22Rv1 (cell line): ENCODE results near the gene CD274.

ENCODE experiments used
- H3K27ac ChIP-seq: fragments of 450-650 bp; 2 replicates; pipeline ENCODE4 v1.5.1; 2017
- CTCF ChIP-seq: fragments of 450-650 bp; IDR thresholded peaks from 2 replicates; pipeline ENCODE4 v1.5.1; 2017; ENCODE audit warnings: mild to moderate bottlenecking
- ZFX ChIP-seq: fragments of 450-650 bp; IDR thresholded peaks from 2 replicates; pipeline ENCODE4 v1.6.1; 2017; ENCODE audit warnings: antibody characterized with exemption, borderline replicate concordance

CD274 gene

GRCh38 chr9:5450359-5451091 lies at the start of gene CD274:
CD274 (plus strand) TSS chr9:5450542; CDS start chr9:5456114, 5,572 bp downstream.
- 0 out of 2 replicates have a peak within 1 kb of the TSS, but pooled peaks have one; percentile 3 for H3K27ac ChIP-seq
- no peak for TF ChIP-seq ZFX
- peak; percentile 87 for TF ChIP-seq CTCF

- H3K27ac ChIP-seq: no peak overlapping the region
- TF ChIP-seq CTCF: no peak
- no peak for TF ChIP-seq ZFX
These were observed 48.1 kb upstream of the CD274 start for GRCh38 chr9:5402217-5402616.

GRCh38 chr9:5408596-5408995 lies 41.7 kb upstream of the CD274 start:
- H3K27ac ChIP-seq: no peak overlapping the region
- no peak for TF ChIP-seq CTCF
- no peak for TF ChIP-seq ZFX

GRCh38 chr9:5416953-5417352 lies 33.4 kb upstream of the CD274 start:
- TF ChIP-seq CTCF (no peak), ZFX (no peak)
- no peak overlapping the region for H3K27ac ChIP-seq

GRCh38 chr9:5418481-5418880 lies 31.9 kb upstream of the CD274 start:
- H3K27ac ChIP-seq: no peak overlapping the region
- TF ChIP-seq ZFX: no peak
- TF ChIP-seq CTCF: no peak

DNA sequence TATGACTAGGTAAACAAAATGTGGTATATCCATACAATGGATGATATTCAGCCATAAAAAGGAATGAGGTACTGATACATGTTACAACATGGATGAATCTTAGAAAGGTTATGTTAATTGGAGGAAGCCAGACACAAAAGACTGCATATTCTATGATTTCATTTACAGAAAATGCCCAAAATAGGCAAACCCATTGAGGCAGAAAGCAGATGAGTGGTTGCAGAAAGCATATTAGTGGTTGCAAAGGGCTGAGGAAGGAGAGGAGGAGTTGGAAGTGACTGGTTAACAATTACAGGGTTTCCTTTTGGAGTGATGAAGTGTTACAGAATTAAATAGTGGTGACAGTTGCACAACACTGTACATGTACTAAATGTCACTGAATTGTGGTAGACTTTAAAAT lies 30.4 kb upstream of the CD274 start:
- TF ChIP-seq CTCF (no peak), ZFX (no peak)
- no peak overlapping the region for H3K27ac ChIP-seq

- TF ChIP-seq CTCF (no peak), ZFX (no peak)
- no peak overlapping the region for H3K27ac ChIP-seq
These were observed 29.2 kb upstream of the CD274 start for GRCh38 chr9:5421163-5421562.
